Trophoblast cell (in vitro differentiated cells and primary cell): ENCODE data around the gene TET2.

Experiments used
- DNase-seq, 2 donors: peaks; one replicate each; pipeline ENCODE4 v3.0.0-alpha.2; 2016
- H2AFZ ChIP-seq: 2 replicates; pipeline ENCODE4 v1.6.1; 2013; ENCODE audit warnings: low read length, moderate library complexity, mild to moderate bottlenecking; ENCODE audit not compliant: insufficient read depth, poor library complexity
- H2AK5ac ChIP-seq: 2 replicates; pipeline ENCODE4 v1.6.1; 2013; ENCODE audit warnings: mild to moderate bottlenecking, low read length
- H2BK120ac ChIP-seq: 2 replicates; pipeline ENCODE4 v1.6.1; 2013; ENCODE audit warnings: low read length, mild to moderate bottlenecking, moderate library complexity; ENCODE audit not compliant: insufficient read depth, poor library complexity
- H2BK12ac ChIP-seq: 2 replicates; pipeline ENCODE4 v1.6.1; 2013; ENCODE audit warnings: mild to moderate bottlenecking, low read length, moderate library complexity
- H2BK5ac ChIP-seq: 2 replicates; pipeline ENCODE4 v1.6.1; 2013; ENCODE audit warnings: low read length, low read depth, moderate library complexity, mild to moderate bottlenecking; ENCODE audit not compliant: poor library complexity
- H3K14ac ChIP-seq: 2 replicates; pipeline ENCODE4 v1.6.1; 2013; ENCODE audit warnings: mild to moderate bottlenecking, low read length
- H3K18ac ChIP-seq: 2 replicates; pipeline ENCODE4 v1.6.1; 2013; ENCODE audit warnings: mild to moderate bottlenecking, low read length
- H3K23ac ChIP-seq: 2 replicates; pipeline ENCODE4 v1.6.1; 2013; ENCODE audit warnings: low read length
- H3K27ac ChIP-seq: 2 replicates; pipeline ENCODE4 v1.5.1; 2013; ENCODE audit warnings: low read depth, mild to moderate bottlenecking, inconsistent platforms, low read length, moderate library complexity
- H3K27me3 ChIP-seq: 2 replicates; pipeline ENCODE4 v1.6.1; 2013; ENCODE audit warnings: inconsistent platforms, mild to moderate bottlenecking, low read length, moderate library complexity; ENCODE audit not compliant: insufficient read depth
- H3K36me3 ChIP-seq, 2 experiments: 1 replicate in 1 of 2; 2 replicates in 1 of 2; pipeline ENCODE4 v1.6.1; 2013; ENCODE audit warnings: low read length in 2 of 2, mild to moderate bottlenecking in 2 of 2, moderate library complexity in 1 of 2; ENCODE audit not compliant: insufficient read depth in 2 of 2, control insufficient read depth in 1 of 2
- H3K4ac ChIP-seq: 2 replicates; pipeline ENCODE4 v1.6.1; 2013; ENCODE audit warnings: low read depth, mild to moderate bottlenecking, low read length, moderate library complexity
- H3K4me1 ChIP-seq, 2 experiments: 1 replicate in 1 of 2; 2 replicates in 1 of 2; pipeline ENCODE4 v1.6.1; 2013; ENCODE audit warnings: low read length in 2 of 2, mild to moderate bottlenecking in 2 of 2, moderate library complexity in 1 of 2; ENCODE audit not compliant: insufficient read depth in 2 of 2, control insufficient read depth in 1 of 2
- H3K4me2 ChIP-seq: 2 replicates; pipeline ENCODE4 v1.6.1; 2013; ENCODE audit warnings: inconsistent platforms, mild to moderate bottlenecking, low read length, moderate library complexity
- H3K4me3 ChIP-seq: 2 replicates; pipeline ENCODE4 v1.5.1; 2013; ENCODE audit warnings: mild to moderate bottlenecking, low read depth, low read length, inconsistent platforms
- H3K79me1 ChIP-seq: one replicate; pipeline ENCODE4 v1.6.1; 2013; ENCODE audit warnings: low read length
- H3K79me2 ChIP-seq: 2 replicates; pipeline ENCODE4 v1.6.1; 2013; ENCODE audit warnings: low read length, mild to moderate bottlenecking; ENCODE audit not compliant: control insufficient read depth, insufficient read depth, poor library complexity
- H3K9ac ChIP-seq: 2 replicates; pipeline ENCODE4 v1.6.1; 2013; ENCODE audit warnings: mild to moderate bottlenecking, low read length
- H3K9me3 ChIP-seq: 2 replicates; pipeline ENCODE4 v1.6.1; 2013; ENCODE audit warnings: low read depth, mild to moderate bottlenecking, control low read depth, inconsistent platforms, low read length; ENCODE audit not compliant: insufficient read depth
- H4K12ac ChIP-seq: 2 replicates; pipeline ENCODE4 v1.6.1; 2013; ENCODE audit warnings: low read depth, mild to moderate bottlenecking, low read length, moderate library complexity
- H4K8ac ChIP-seq: 2 replicates; pipeline ENCODE4 v1.6.1; 2013; ENCODE audit warnings: low read depth, mild to moderate bottlenecking, low read length, moderate library complexity
- H4K91ac ChIP-seq: one replicate; pipeline ENCODE4 v1.6.1; 2013; ENCODE audit warnings: low read depth, mild to moderate bottlenecking, low read length, moderate library complexity
- WGBS: extraction: QIAGEN DNeasy Blood & Tissue Kit; methylation state at CpG from one replicate; pipeline ENCODE4 v1.1.7; 2013; ENCODE audit warnings: missing lambda C conversion rate; ENCODE audit not compliant: insufficient read length, insufficient coverage; ENCODE audit errors: extremely low coverage; 5-methylcytosine and 5-hydroxymethylcytosine counted together

TET2 gene

DNA sequence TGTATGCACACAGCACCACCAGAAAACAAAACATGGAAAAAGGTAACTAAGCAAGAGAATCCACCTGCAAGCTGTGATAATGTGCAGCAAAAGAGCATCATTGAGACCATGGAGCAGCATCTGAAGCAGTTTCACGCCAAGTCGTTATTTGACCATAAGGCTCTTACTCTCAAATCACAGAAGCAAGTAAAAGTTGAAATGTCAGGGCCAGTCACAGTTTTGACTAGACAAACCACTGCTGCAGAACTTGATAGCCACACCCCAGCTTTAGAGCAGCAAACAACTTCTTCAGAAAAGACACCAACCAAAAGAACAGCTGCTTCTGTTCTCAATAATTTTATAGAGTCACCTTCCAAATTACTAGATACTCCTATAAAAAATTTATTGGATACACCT lies 90.2 kb downstream of the TET2 start:
- Histone ChIP-seq H3K4ac (no peak overlapping the region), H2BK120ac (no peak overlapping the region), H3K79me1 (no peaks in the 10 kb centered on the region), H4K8ac (no peak overlapping the region), H4K91ac (no peak overlapping the region), H2BK5ac (no peak overlapping the region), H3K18ac (no peak overlapping the region), H3K9ac (no peak overlapping the region), H3K27ac (no peak overlapping the region), H4K12ac (no peak overlapping the region), H2AK5ac (no peak overlapping the region), H3K4me2 (no peak overlapping the region), H3K79me2 (no peaks in the 10 kb centered on the region), H3K4me3 (no peak overlapping the region), H3K4me1 (no peaks in the 10 kb centered on the region), H3K9me3 (peaks cover 2% of the 10 kb centered on the region), H3K27me3 (no peaks in the 10 kb centered on the region), H3K14ac (no peak overlapping the region), H2BK12ac (no peak overlapping the region), H3K36me3 (peaks cover 2 to 21% of the 10 kb centered on the region in 2 experiments), H2AFZ (no peak overlapping the region), H3K23ac (no peak overlapping the region)
- no peak for DNase-seq
- no CpG with 5 or more reads among the region's 2 CpGs for WGBS

DNA sequence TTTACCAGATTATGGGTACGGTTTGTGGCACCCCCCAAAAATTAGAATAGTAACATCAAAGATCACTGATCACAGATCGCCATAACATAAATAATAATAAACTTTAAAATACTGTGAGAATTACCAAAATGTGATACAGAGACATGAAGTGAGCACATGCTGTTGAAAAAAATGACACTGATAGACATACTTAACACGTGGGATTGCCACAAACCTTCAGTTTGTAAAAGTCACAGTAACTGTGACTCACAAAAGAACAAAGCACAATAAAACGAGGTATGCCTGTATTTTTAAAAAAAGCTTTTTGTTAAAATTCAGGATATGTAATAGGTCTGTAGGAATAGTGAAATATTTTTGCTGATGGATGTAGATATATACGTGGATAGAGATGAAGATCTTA lies 93.4 kb downstream of the TET2 start:
- H3K14ac ChIP-seq = no peak overlapping the region
- H3K79me1 ChIP-seq = no peaks in the 10 kb centered on the region
- no peak overlapping the region for H2BK5ac ChIP-seq
- H3K4ac ChIP-seq = no peak overlapping the region
- no peak overlapping the region for H3K18ac ChIP-seq
- no peak overlapping the region for H4K91ac ChIP-seq
- no peak overlapping the region for H3K4me3 ChIP-seq
- no peak for DNase-seq
- H3K4me1 ChIP-seq = no peaks in the 10 kb centered on the region
- no peak overlapping the region for H3K9ac ChIP-seq
- no peak overlapping the region for H2AK5ac ChIP-seq
- H3K9me3 ChIP-seq = peaks cover 2% of the 10 kb centered on the region
- no peak overlapping the region for H2BK12ac ChIP-seq
- no peaks in the 10 kb centered on the region for H3K27me3 ChIP-seq
- H3K4me2 ChIP-seq = no peak overlapping the region
- no peak overlapping the region for H3K27ac ChIP-seq
- no peak overlapping the region for H3K23ac ChIP-seq
- no peaks in the 10 kb centered on the region for H3K79me2 ChIP-seq
- H3K36me3 ChIP-seq = peaks cover 6 to 20% of the 10 kb centered on the region in 2 experiments
- H2AFZ ChIP-seq = no peak overlapping the region
- no peak overlapping the region for H4K12ac ChIP-seq
- H4K8ac ChIP-seq = no peak overlapping the region
- WGBS = no CpG with 5 or more reads among the region's 5 CpGs
- H2BK120ac ChIP-seq = no peak overlapping the region

DNA sequence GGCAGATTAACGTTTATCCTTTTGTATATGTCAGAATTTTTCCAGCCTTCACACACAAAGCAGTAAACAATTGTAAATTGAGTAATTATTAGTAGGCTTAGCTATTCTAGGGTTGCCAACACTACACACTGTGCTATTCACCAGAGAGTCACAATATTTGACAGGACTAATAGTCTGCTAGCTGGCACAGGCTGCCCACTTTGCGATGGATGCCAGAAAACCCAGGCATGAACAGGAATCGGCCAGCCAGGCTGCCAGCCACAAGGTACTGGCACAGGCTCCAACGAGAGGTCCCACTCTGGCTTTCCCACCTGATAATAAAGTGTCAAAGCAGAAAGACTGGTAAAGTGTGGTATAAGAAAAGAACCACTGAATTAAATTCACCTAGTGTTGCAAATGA lies 94.8 kb downstream of the TET2 start:
- Histone ChIP-seq H3K9ac (no peak overlapping the region), H3K27ac (no peak overlapping the region), H4K8ac (no peak overlapping the region), H4K12ac (no peak overlapping the region), H3K9me3 (peaks cover 2% of the 10 kb centered on the region), H3K27me3 (no peaks in the 10 kb centered on the region), H2AK5ac (no peak overlapping the region), H3K79me1 (no peaks in the 10 kb centered on the region), H2BK120ac (no peak overlapping the region), H3K36me3 (peaks cover 8 to 12% of the 10 kb centered on the region in 2 experiments), H3K4ac (no peak overlapping the region), H2BK12ac (no peak overlapping the region), H3K23ac (no peak overlapping the region), H3K18ac (no peak overlapping the region), H3K79me2 (no peaks in the 10 kb centered on the region), H2BK5ac (no peak overlapping the region), H3K4me2 (no peak overlapping the region), H2AFZ (no peak overlapping the region), H3K14ac (no peak overlapping the region), H3K4me1 (no peaks in the 10 kb centered on the region), H3K4me3 (no peak overlapping the region), H4K91ac (no peak overlapping the region)
- no peak for DNase-seq
- WGBS = no CpG with 5 or more reads among the region's 4 CpGs

DNA sequence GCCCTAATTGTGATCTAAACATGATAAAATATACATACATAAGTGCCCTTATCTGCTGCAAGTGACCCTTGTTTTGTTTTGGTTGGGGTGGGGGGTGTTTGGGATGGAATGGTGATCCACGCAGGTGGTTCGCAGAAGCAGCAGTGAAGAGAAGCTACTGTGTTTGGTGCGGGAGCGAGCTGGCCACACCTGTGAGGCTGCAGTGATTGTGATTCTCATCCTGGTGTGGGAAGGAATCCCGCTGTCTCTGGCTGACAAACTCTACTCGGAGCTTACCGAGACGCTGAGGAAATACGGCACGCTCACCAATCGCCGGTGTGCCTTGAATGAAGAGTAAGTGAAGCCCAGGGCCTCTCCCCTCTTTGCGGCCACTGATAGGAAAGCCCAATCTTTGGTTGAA lies 96.8 kb downstream of the TET2 start:
- H3K14ac ChIP-seq = no peak overlapping the region
- H4K12ac ChIP-seq = no peak overlapping the region
- H2BK12ac ChIP-seq = no peak overlapping the region
- H3K4me1 ChIP-seq = no peaks in the 10 kb centered on the region
- no CpG with 5 or more reads among the region's 13 CpGs for WGBS
- no peak overlapping the region for H4K91ac ChIP-seq
- no peak overlapping the region for H2AK5ac ChIP-seq
- H2BK120ac ChIP-seq = no peak overlapping the region
- H3K18ac ChIP-seq = no peak overlapping the region
- H4K8ac ChIP-seq = no peak overlapping the region
- no peak overlapping the region for H3K4ac ChIP-seq
- no peak overlapping the region for H3K27ac ChIP-seq
- H3K9me3 ChIP-seq = no peaks in the 10 kb centered on the region
- H3K4me2 ChIP-seq = no peak overlapping the region
- H2AFZ ChIP-seq = no peak overlapping the region
- no peaks in the 10 kb centered on the region for H3K79me1 ChIP-seq
- no peaks in the 10 kb centered on the region for H3K27me3 ChIP-seq
- H2BK5ac ChIP-seq = no peak overlapping the region
- no peak overlapping the region for H3K9ac ChIP-seq
- DNase-seq = no peak
- H3K36me3 ChIP-seq = peaks cover 6 to 8% of the 10 kb centered on the region in 2 experiments
- no peak overlapping the region for H3K23ac ChIP-seq
- no peaks in the 10 kb centered on the region for H3K79me2 ChIP-seq
- no peak overlapping the region for H3K4me3 ChIP-seq
